Measurements from ENCODE around the gene MARK4. TPM values are rescaled to one million over a fixed set of nuclear protein-coding genes. Genes with fewer than 3 reads are reported as not detected.

MARK4 gene
- total and polyA plus RNA-seq, 4 donors = 3.5 to 11.1 (median 6.1) TPM

DNA sequence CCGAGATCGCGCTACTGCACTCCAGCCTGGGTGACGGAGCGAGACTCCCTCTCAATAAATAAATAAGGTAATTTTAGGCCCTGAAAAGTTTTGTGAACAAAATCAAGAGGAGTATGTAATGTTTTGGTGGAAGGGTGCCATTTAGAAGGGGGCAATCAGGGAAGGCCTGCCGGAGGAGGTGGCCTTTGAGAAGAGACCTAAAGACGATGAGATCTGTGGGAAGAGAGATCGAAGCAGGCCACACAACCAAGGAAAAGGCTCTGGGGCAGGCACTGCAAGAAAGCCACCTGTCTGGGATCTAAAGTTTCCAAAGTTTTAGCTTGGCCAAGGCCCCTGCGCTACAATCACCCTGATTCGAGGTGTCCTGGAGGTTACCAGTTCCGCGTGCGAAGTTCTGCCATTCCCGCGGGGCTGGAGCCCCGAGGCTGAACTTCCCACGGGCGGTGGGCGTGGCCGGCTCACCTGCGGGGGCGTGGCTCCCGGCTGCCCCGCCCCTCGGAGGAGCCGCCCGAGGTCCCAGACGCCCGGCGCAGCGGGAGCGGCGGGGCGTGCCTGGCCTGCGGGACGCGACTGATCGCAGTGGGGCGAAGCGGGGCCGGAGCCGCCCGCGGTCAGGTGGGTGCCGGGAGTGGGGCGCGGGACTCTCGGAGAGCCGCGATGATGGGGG lies 89.3 kb downstream of the MARK4 start, which contains the start of gene KLC3:
Gene KLC3 (plus strand): TSS at position 519 of the 667 bp plus-strand sequence. CDS start 4,792 bp downstream, outside the sequence.
- H3K27me3 ChIP-seq (ENCODE audit: control insufficient read depth in 4 of 4, insufficient read depth in 4 of 4, low read length in 3 of 4) = no peaks in the 10 kb centered on the region
- TF ChIP-seq RAD21 (IDR thresholded peaks at IDR 0.05) (no peak), GABPA (IDR thresholded peaks at IDR 0.05 in 1 of 2, conservative IDR thresholded peaks at IDR 0.05 in 1 of 2) (no peak), FOXA2 (IDR thresholded peaks at IDR 0.05) (no peak), RXRA (IDR thresholded peaks at IDR 0.05) (no peak), HNF4G (IDR thresholded peaks at IDR 0.05) (no peak), SP1 (IDR thresholded peaks at IDR 0.05) (no peak), NR2F2 (IDR thresholded peaks at IDR 0.05) (no peak), TAF1 (conservative IDR thresholded peaks at IDR 0.05) (no peak), JUND (IDR thresholded peaks at IDR 0.05) (no peak), FOXA1 (IDR thresholded peaks at IDR 0.05) (no peak), HNF4A (conservative IDR thresholded peaks at IDR 0.05) (no peak), YY1 (IDR thresholded peaks at IDR 0.05) (no peak)
- TF ChIP-seq, protein P1, sequence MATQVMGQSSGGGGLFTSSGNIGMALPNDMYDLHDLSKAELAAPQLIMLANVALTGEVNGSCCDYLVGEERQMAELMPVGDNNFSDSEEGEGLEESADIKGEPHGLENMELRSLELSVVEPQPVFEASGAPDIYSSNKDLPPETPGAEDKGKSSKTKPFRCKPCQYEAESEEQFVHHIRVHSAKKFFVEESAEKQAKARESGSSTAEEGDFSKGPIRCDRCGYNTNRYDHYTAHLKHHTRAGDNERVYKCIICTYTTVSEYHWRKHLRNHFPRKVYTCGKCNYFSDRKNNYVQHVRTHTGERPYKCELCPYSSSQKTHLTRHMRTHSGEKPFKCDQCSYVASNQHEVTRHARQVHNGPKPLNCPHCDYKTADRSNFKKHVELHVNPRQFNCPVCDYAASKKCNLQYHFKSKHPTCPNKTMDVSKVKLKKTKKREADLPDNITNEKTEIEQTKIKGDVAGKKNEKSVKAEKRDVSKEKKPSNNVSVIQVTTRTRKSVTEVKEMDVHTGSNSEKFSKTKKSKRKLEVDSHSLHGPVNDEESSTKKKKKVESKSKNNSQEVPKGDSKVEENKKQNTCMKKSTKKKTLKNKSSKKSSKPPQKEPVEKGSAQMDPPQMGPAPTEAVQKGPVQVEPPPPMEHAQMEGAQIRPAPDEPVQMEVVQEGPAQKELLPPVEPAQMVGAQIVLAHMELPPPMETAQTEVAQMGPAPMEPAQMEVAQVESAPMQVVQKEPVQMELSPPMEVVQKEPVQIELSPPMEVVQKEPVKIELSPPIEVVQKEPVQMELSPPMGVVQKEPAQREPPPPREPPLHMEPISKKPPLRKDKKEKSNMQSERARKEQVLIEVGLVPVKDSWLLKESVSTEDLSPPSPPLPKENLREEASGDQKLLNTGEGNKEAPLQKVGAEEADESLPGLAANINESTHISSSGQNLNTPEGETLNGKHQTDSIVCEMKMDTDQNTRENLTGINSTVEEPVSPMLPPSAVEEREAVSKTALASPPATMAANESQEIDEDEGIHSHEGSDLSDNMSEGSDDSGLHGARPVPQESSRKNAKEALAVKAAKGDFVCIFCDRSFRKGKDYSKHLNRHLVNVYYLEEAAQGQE (IDR thresholded peaks at IDR 0.05) = no peak
- TF ChIP-seq, protein P2, sequence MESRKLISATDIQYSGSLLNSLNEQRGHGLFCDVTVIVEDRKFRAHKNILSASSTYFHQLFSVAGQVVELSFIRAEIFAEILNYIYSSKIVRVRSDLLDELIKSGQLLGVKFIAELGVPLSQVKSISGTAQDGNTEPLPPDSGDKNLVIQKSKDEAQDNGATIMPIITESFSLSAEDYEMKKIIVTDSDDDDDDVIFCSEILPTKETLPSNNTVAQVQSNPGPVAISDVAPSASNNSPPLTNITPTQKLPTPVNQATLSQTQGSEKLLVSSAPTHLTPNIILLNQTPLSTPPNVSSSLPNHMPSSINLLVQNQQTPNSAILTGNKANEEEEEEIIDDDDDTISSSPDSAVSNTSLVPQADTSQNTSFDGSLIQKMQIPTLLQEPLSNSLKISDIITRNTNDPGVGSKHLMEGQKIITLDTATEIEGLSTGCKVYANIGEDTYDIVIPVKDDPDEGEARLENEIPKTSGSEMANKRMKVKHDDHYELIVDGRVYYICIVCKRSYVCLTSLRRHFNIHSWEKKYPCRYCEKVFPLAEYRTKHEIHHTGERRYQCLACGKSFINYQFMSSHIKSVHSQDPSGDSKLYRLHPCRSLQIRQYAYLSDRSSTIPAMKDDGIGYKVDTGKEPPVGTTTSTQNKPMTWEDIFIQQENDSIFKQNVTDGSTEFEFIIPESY (IDR thresholded peaks at IDR 0.05) = no peak
- TF ChIP-seq, protein P3, sequence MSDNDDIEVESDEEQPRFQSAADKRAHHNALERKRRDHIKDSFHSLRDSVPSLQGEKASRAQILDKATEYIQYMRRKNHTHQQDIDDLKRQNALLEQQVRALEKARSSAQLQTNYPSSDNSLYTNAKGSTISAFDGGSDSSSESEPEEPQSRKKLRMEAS (IDR thresholded peaks at IDR 0.05) = no peak
- peaks cover 6 to 11% (median 8%) of the 10 kb centered on the region in 4 donors for H3K4me1 ChIP-seq (ENCODE audit: control insufficient read depth in 4 of 4, insufficient read depth in 4 of 4, low read length in 3 of 4)
- H3K9me3 ChIP-seq (ENCODE audit: control insufficient read depth in 4 of 4, low read length in 3 of 4) = no peaks in the 10 kb centered on the region
- DNase-seq (ENCODE audit: low spot score) = no peak
- WGBS = 14% methylated on average over 50 of the region's 50 CpGs
- H3K27ac ChIP-seq (ENCODE audit: low read depth in 1 of 2, low read length in 2 of 2) = no peak within 1 kb of the TSS
- H3K4me3 ChIP-seq (ENCODE audit: low read depth in 1 of 3, low read length in 3 of 3) = peak within 1 kb of the TSS in 1 of 3 donors; percentile 39
- H3K9ac ChIP-seq (ENCODE audit: low read depth in 1 of 2, low read length in 2 of 2) = no peak within 1 kb of the TSS
- no peaks in the 10 kb centered on the region for H3K36me3 ChIP-seq (ENCODE audit: control insufficient read depth in 4 of 4, insufficient read depth in 3 of 4, low read depth in 1 of 4, low read length in 3 of 4)

DNA sequence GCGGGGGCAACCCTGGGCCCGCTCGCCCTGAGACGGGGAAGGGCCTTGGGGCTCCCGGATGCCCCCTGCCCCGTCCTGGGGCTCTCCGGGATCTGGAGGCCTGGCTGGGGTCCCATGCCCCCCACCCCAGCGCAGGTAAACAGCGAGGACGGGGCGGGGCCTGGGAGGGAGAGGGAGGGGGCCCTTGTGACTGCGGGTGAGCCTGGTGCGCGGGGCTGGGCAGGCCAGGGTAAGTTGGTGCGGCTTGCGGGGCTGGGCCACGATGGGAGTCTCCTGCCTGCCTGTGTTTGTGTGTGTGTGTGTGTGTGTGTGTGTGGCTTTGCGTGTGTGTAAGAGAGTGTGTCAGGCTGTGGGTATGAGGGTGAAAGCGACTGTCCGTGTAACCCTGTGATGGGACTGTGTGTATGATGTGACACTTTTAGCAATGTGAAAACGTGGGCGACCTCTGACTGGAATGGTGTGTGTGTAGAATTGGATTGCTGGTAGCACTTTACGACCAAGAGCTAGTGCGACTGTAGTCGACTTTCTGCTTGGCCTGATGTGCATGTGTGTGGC lies 89.9 kb downstream of the MARK4 start:
- H3K4me3 ChIP-seq (ENCODE audit: low read depth in 1 of 3, low read length in 3 of 3) = peak overlapping the region in 1 of 3 donors; percentile 39
- H3K9me3 ChIP-seq (ENCODE audit: control insufficient read depth in 4 of 4, low read length in 3 of 4) = no peaks in the 10 kb centered on the region
- no peaks in the 10 kb centered on the region for H3K36me3 ChIP-seq (ENCODE audit: control insufficient read depth in 4 of 4, insufficient read depth in 3 of 4, low read depth in 1 of 4, low read length in 3 of 4)
- H3K27me3 ChIP-seq (ENCODE audit: control insufficient read depth in 4 of 4, insufficient read depth in 4 of 4, low read length in 3 of 4) = no peaks in the 10 kb centered on the region
- H3K9ac ChIP-seq (ENCODE audit: low read depth in 1 of 2, low read length in 2 of 2) = no peak overlapping the region
- peaks cover 6 to 11% (median 8%) of the 10 kb centered on the region in 4 donors for H3K4me1 ChIP-seq (ENCODE audit: control insufficient read depth in 4 of 4, insufficient read depth in 4 of 4, low read length in 3 of 4)
- 19% methylated on average over 25 of the region's 25 CpGs for WGBS
- DNase-seq (ENCODE audit: low spot score) = no peak
- no peak overlapping the region for H3K27ac ChIP-seq (ENCODE audit: low read depth in 1 of 2, low read length in 2 of 2)
- TF ChIP-seq RAD21 (IDR thresholded peaks at IDR 0.05) (no peak), HNF4G (IDR thresholded peaks at IDR 0.05) (no peak), RXRA (IDR thresholded peaks at IDR 0.05) (no peak), NR2F2 (IDR thresholded peaks at IDR 0.05) (no peak), JUND (IDR thresholded peaks at IDR 0.05) (no peak), FOXA2 (IDR thresholded peaks at IDR 0.05) (no peak), HNF4A (conservative IDR thresholded peaks at IDR 0.05) (no peak), EGR1 (IDR thresholded peaks at IDR 0.05; ENCODE audit: low read depth in 2 of 2) (no peak), GABPA (IDR thresholded peaks at IDR 0.05 in 1 of 2, conservative IDR thresholded peaks at IDR 0.05 in 1 of 2) (no peak)
- TF ChIP-seq, protein P4, sequence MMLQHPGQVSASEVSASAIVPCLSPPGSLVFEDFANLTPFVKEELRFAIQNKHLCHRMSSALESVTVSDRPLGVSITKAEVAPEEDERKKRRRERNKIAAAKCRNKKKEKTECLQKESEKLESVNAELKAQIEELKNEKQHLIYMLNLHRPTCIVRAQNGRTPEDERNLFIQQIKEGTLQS (IDR thresholded peaks at IDR 0.05) = no peak
- TF ChIP-seq, protein P3 (IDR thresholded peaks at IDR 0.05) = no peak
- TF ChIP-seq, protein P5, sequence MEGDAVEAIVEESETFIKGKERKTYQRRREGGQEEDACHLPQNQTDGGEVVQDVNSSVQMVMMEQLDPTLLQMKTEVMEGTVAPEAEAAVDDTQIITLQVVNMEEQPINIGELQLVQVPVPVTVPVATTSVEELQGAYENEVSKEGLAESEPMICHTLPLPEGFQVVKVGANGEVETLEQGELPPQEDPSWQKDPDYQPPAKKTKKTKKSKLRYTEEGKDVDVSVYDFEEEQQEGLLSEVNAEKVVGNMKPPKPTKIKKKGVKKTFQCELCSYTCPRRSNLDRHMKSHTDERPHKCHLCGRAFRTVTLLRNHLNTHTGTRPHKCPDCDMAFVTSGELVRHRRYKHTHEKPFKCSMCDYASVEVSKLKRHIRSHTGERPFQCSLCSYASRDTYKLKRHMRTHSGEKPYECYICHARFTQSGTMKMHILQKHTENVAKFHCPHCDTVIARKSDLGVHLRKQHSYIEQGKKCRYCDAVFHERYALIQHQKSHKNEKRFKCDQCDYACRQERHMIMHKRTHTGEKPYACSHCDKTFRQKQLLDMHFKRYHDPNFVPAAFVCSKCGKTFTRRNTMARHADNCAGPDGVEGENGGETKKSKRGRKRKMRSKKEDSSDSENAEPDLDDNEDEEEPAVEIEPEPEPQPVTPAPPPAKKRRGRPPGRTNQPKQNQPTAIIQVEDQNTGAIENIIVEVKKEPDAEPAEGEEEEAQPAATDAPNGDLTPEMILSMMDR (IDR thresholded peaks at IDR 0.05; ENCODE audit: low read depth, low read length, missing input control) = no peak
- TF ChIP-seq, protein P1 (IDR thresholded peaks at IDR 0.05) = no peak

Measured in liver (tissue), 9 donors.